Activated T-cell treated with anti-CD3 and anti-CD28 coated beads, Interleukin-2, amount 50 U/mL, for 4 hours (primary cell): Measurements from ENCODE around the gene TPM2. TPM values are rescaled to one million over a fixed set of nuclear protein-coding genes. Genes with fewer than 3 reads are reported as not detected.
A peak's percentile ranks its signal among the peaks of the same experiment; 100 is the strongest.
"Not testable (repeated sequence)": the region's sequence is repeated elsewhere in the genome, so short reads cannot be mapped to it uniquely, and the experiment has no call there.

Experiments
- ATAC-seq, 2 donors: fragments of 200-7000 bp; cut with Tn5 transposase; one replicate each; pipeline ENCODE4 v1.10.0; 2021
- DNase-seq: peaks from one replicate; pipeline ENCODE4 v3.0.0-alpha.2; 2020
- H3K27me3 Mint-ChIP-seq: one replicate; pipeline ENCODE4 v1.8.0; 2021; ENCODE audit warnings: low read depth, mixed read lengths
- H3K36me3 Mint-ChIP-seq: one replicate; pipeline ENCODE4 v1.8.0; 2022; ENCODE audit warnings: mixed read lengths; ENCODE audit not compliant: insufficient read depth
- H3K4me1 Mint-ChIP-seq: one replicate; pipeline ENCODE4 v1.8.0; 2021; ENCODE audit warnings: low read depth, mixed read lengths
- H3K4me3 Mint-ChIP-seq: one replicate; pipeline ENCODE4 v1.8.0; 2021; ENCODE audit warnings: mild to moderate bottlenecking, moderate library complexity, mixed read lengths
- H3K9me3 Mint-ChIP-seq: one replicate; pipeline ENCODE4 v1.8.0; 2021; ENCODE audit warnings: mixed read lengths
- total RNA-seq, 3 donors: library from RNA; stranded (reverse); gene quantifications; one replicate each; pipeline ENCODE4 v1.2.1, GENCODE V29; 2021

TPM2 gene
- total RNA-seq, 3 donors from 2014 or later: 1.6 to 2.2 (median 2.2) TPM

- ATAC-seq, DNase-seq, H3K9me3 Mint-ChIP-seq, H3K27me3 Mint-ChIP-seq, H3K36me3 Mint-ChIP-seq: not testable (repeated sequence)
- Mint-ChIP-seq H3K4me3 (peak overlapping the region; percentile 48), H3K4me1 (peaks cover 67% of the 10 kb centered on the region)
Measured at GRCh38 chr9:35638751-35639150, 51.0 kb downstream of the TPM2 start.

- H3K36me3 Mint-ChIP-seq, DNase-seq, H3K4me3 Mint-ChIP-seq, H3K27me3 Mint-ChIP-seq, ATAC-seq, H3K9me3 Mint-ChIP-seq: not testable (repeated sequence)
- H3K4me1 Mint-ChIP-seq: peaks cover 63% of the 10 kb centered on the region
Measured at GRCh38 chr9:35637427-35637955, 52.2 kb downstream of the TPM2 start.

- H3K9me3 Mint-ChIP-seq, ATAC-seq, H3K27me3 Mint-ChIP-seq, DNase-seq, H3K36me3 Mint-ChIP-seq, H3K4me3 Mint-ChIP-seq: not testable (repeated sequence)
- H3K4me1 Mint-ChIP-seq: peaks cover 63% of the 10 kb centered on the region
Measured at GRCh38 chr9:35636877-35637246, 52.9 kb downstream of the TPM2 start.

- no peak overlapping the region for H3K4me3 Mint-ChIP-seq
- DNase-seq: no peak
- no peaks in the 10 kb centered on the region for H3K27me3 Mint-ChIP-seq
- H3K36me3 Mint-ChIP-seq: peaks cover 5% of the 10 kb centered on the region
- H3K4me1 Mint-ChIP-seq: peaks cover 58% of the 10 kb centered on the region
- no peaks in the 10 kb centered on the region for H3K9me3 Mint-ChIP-seq
- no peak for ATAC-seq
Measured at GRCh38 chr9:35636135-35636876, 53.4 kb downstream of the TPM2 start.

GRCh38 chr9:35635730-35636129 lies 54.0 kb downstream of the TPM2 start:
- H3K27me3 Mint-ChIP-seq: no peaks in the 10 kb centered on the region
- H3K9me3 Mint-ChIP-seq: no peaks in the 10 kb centered on the region
- no peak overlapping the region for H3K4me3 Mint-ChIP-seq
- peaks cover 5% of the 10 kb centered on the region for H3K36me3 Mint-ChIP-seq
- peaks cover 55% of the 10 kb centered on the region for H3K4me1 Mint-ChIP-seq
- ATAC-seq (no peak), DNase-seq (no peak)

Other genes starting within 250 kb of the TPM2 start
- gene RUSC2, start 199.8 kb downstream of the TPM2 start, total RNA-seq: 1 to 10 TPM; 1.8 to 5.5 (median 2.1) TPM
- 10 to 100 TPM; 42.0 to 57.1 (median 54.9) TPM for gene TESK1, start 84.7 kb downstream of the TPM2 start, total RNA-seq
- gene CD72, start 71.5 kb downstream of the TPM2 start, total RNA-seq: 1 to 10 TPM; 1.8 to 4.5 (median 3.9) TPM
- gene SIT1, start 39.0 kb downstream of the TPM2 start, total RNA-seq: 10 to 100 TPM; 21.8 to 23.8 (median 22.9) TPM
- gene RMRP, start 31.9 kb downstream of the TPM2 start, total RNA-seq: over 10,000 TPM; 12,907 to 15,791 (median 13,372) TPM
- 10 to 100 TPM; 11.1 to 12.5 (median 12.0) TPM for gene CCDC107, start 31.6 kb downstream of the TPM2 start, total RNA-seq
- gene ARHGEF39, start 24.7 kb downstream of the TPM2 start, total RNA-seq: 1 to 10 TPM; 1.1 to 1.2 (median 1.2) TPM
- gene CA9, start 16.0 kb downstream of the TPM2 start, total RNA-seq: under 1 TPM in 2 of 3 donors, not detected in 1; 0.24 to 0.46 TPM
- gene TLN1, start 42.3 kb upstream of the TPM2 start, total RNA-seq: 100 to 1,000 TPM; 210 to 252 (median 230) TPM
- gene CREB3, start 42.7 kb upstream of the TPM2 start, total RNA-seq: 10 to 100 TPM; 22.9 to 27.5 (median 23.6) TPM
- 10 to 100 TPM; 29.9 to 34.8 (median 33.2) TPM for gene GBA2, start 59.3 kb upstream of the TPM2 start, total RNA-seq
- gene RGP1, start 59.4 kb upstream of the TPM2 start, total RNA-seq: 10 to 100 TPM; 14.3 to 15.3 (median 14.6) TPM
- 1 to 10 TPM in 1 of 3 donors, under 1 TPM in 2; 0.84 to 1.4 (median 0.86) TPM for gene MSMP, start 64.4 kb upstream of the TPM2 start, total RNA-seq
- 1 to 10 TPM; 4.4 to 5.3 (median 5.2) TPM for gene NPR2, start 101.7 kb upstream of the TPM2 start, total RNA-seq
- gene SPAG8, start 122.3 kb upstream of the TPM2 start, total RNA-seq: under 1 TPM; 0.27 to 0.48 (median 0.40) TPM
- 10 to 100 TPM; 28.7 to 31.9 (median 30.0) TPM for gene HINT2, start 125.1 kb upstream of the TPM2 start, total RNA-seq
- gene FAM221B, start 138.8 kb upstream of the TPM2 start, total RNA-seq: not detected
- gene TMEM8B, start 139.3 kb upstream of the TPM2 start, total RNA-seq: 1 to 10 TPM; 1.5 to 1.9 (median 1.8) TPM
- gene OR13J1, start 180.5 kb upstream of the TPM2 start, total RNA-seq: not detected
- gene HRCT1, start 216.3 kb upstream of the TPM2 start, total RNA-seq: not detected
- not detected for gene SPAAR, start 219.6 kb upstream of the TPM2 start, total RNA-seq